ENCODE measurements around the gene TBC1D22A.
"Not testable (repeated sequence)": the region's sequence is repeated elsewhere in the genome, so short reads cannot be mapped to it uniquely, and the experiment has no call there.

TBC1D22A gene, protein sequence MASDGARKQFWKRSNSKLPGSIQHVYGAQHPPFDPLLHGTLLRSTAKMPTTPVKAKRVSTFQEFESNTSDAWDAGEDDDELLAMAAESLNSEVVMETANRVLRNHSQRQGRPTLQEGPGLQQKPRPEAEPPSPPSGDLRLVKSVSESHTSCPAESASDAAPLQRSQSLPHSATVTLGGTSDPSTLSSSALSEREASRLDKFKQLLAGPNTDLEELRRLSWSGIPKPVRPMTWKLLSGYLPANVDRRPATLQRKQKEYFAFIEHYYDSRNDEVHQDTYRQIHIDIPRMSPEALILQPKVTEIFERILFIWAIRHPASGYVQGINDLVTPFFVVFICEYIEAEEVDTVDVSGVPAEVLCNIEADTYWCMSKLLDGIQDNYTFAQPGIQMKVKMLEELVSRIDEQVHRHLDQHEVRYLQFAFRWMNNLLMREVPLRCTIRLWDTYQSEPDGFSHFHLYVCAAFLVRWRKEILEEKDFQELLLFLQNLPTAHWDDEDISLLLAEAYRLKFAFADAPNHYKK

DNA sequence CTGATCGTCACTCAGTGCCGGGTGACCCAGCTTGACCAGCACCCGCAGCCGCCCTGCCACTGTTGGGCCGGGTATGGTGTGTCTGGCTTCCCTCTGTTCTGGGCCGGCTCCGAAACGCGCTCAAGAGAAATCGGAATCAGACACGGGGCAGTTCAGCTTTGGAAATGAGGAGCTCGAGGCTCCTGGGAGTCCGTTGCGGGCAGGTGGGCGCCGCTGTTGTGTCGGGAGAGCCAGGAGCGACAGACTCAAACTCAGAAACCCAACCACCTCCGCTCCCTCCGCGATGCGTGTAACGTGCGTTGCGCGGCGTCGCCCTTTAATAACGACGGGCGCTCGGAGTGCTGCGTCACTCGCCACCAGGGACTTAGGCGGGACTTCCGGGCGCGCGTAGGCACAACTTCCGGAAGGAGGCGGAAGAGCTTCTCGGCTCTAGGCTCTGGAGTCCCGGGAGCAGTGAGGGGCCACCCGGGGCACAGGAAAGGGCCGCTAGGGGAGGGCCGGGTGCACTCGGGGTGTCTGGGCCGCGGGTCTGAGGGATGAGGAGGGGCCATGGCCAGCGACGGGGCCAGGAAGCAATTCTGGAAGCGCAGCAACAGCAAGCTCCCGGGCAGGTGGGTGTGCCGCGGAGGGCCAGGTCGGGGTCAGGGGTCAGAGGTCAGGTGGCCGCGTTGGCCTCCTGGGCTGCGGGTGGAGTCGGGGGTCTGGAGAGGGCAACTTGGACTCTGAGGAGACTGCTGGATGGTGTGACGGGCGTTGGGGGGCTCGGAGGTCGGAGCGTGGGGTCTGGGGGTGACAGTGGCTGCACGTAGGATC, at the start of gene TBC1D22A:
TBC1D22A (plus strand) TSS at position 413 of the 813 bp plus-strand sequence; CDS start at position 550, 137 bp downstream.
- peak; percentile 82 to 84 for DNase-seq (ENCODE audit: low read depth in 2 of 2)

DNA sequence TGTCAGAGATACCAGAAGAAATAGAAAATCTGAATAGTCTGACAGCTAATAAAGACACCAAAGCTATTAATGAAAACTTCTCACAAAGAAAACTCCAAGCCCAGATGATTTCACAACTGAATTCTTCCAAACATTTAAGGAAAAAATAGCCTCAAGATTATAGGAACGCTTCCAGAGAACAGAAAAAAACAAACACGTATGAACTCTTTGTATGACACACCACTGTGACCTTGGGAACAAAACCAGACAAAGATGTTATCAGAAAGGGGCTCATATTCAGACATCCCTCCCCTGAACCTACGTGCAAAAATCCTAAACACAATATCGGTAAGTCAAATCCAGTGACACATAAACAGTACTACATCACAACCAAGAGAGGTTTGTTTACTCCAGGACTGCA, 47.9 kb upstream of the TBC1D22A start:
- DNase-seq (ENCODE audit: low read depth in 2 of 2): no peak

DNA sequence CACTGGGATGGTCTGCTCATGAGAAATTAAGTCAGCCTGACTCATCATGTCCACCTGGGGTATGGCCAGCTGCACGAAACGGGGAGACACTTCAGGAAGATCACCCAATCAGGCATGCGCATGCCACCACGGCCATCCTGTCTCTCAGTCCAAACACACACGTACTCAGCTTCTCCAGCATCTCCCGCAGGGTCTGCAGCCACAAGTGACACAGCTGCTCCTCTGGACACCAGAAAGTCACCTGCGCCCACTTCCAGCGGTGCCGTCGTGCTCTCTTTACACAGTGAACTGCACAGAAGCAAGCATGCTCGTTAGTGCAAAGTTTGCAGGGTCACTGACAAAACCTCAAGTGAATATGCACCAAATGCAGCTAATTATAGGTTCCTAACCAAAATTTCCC, 42.5 kb upstream of the TBC1D22A start:
- no peak for DNase-seq (ENCODE audit: low read depth in 2 of 2)

DNA sequence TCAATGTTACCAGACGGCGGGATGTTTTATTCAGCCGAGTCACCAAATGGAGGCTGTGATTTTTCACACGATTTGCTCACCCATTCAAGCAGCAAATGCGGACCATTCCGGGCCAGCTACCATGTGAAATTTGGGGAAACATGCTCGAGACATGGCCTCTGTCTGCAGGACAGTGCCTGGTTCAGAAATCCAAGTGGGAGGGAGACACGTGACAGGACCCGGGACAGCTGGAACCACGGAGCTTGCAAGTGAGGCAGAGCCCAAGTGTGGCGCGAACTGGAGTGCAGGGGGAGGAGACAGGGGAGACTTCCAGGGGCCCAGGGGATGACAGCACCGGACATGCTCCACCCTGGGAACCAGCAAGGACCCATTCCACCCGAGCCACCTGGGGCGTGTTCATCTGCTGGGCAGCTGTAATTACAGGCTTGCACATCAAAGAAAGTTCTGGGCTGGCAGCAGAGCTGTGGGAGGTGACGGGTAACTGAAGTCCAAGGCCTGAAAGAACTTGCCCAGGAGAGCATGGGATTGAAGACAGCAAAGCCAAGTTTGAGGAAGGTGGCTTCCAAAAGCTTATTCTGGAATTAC, 40.9 kb upstream of the TBC1D22A start:
- no peak for DNase-seq (ENCODE audit: low read depth in 2 of 2)

DNA sequence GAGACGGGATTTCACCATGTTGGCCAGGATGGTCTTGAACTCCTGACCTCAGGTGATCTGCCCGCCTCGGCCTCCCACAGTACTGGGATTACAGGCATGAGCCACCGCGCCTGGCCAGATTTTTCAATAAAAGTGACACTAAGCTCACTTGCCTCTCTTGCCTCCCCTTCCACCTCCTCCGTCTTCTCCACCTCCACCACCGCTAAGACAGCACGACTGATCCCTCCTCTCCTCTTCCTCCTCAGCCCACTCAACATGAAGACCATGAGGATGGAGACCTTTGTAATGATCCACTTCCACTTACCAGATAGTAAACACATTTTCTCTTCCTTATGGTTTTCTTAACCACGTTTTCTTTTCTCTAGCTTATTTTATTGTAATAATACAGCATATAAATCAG, 38.6 kb upstream of the TBC1D22A start:
- no peak for DNase-seq (ENCODE audit: low read depth in 2 of 2)

DNA sequence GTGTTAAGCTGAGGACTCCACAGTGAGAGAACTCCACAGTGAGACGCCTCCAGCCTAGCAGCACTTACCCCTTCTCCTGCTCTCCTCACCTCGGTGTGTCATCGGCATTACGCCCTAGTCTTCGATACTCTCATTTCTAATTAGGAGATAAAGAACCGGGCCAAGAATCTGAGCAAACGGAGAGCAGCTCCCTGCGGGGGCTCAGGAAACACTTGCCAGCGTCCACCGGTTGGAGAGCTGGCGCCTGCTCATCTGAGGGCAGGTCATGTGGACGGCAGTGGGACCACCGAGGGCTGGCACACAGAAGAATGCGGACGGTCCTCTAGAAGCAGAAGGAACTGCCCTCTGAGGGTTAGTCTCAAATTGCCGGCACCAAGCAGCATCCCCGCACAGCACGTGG, 37.4 kb upstream of the TBC1D22A start:
- no peak for DNase-seq (ENCODE audit: low read depth in 2 of 2)

DNA sequence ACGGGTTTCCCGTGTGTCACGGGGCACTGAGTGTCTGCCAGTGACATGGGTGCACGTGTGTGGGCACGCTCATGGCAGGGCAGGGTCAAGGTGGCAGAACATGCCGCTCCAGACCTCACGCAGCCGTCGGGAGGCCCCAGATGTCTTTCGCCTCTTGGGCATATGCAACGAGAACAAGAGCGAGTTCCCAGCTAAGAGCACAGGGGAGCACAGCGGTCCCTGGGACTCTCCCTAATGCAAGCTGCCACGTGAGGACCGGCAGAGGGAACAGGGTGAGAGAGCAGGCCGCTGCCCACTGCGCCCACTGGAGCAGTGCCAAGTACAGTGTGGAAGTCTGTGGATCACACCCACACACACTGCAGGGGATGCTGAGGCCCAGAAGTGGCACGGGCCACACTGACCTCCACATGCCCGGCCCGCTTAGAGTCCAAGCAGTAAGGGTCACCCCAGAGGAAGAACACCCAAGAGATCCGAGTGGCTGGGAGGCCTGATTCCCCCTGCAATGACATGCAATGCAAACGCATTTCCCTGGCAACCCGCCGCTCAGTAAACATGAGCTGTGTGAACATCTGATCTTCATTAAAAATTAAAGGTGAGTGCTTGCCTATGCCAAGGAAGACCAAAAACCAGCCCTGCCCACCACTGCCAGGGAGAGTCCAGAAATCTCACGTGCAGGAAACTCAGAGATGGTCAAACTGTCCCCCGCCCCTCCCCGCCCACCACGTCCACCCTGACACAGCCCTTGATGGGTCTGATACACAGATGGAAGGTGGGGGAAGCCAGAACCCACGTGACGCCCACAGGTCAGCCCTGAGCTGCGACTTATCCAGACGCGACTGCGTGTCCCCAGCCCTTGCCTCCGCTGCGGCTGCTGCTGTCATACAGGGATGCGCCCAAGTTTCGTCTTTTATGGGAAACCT, 36.1 kb upstream of the TBC1D22A start:
- no peak for DNase-seq (ENCODE audit: low read depth in 2 of 2)

DNA sequence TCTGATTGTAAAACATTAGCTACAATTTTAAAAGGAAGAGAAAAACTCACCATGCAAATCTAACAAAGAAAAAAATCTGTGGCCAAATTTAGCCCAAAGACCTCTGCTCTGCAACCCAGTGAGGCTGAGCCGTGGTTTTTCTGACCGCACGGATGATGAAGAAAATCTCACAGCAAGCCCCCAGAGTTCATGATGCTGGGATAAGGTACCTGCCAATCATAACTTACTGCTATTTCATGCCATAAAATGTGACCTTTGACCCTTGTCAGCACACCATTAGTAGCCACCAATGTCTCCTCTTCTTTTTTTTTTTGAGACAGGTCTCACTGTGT, 35.5 kb upstream of the TBC1D22A start:
- DNase-seq (ENCODE audit: low read depth in 2 of 2): no peak

DNA sequence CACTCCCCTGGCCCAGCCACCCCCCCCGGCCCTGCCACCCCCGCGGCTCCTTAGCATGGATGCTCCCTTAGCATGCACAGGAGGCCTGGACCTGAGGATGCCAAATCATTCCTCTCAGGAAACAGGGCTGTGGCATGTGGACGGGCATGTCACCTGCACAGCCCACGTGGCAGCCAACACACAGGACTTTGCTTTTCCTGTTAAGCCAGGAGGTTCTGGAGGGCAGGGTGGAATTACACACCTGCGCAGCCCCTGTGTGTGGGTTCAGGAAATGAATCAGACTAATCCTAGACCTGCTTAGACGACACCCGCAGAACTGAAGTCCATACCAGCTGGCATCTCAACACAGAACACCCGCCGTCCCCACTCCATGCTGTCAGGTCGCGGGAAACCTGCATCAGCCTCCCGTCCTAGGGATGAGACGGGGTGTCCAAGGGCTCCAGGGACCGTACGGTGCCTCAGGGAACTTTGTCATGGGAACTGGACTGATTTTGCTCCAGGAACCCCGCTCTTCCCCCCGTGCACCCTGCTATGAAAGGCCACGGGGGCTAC, 34.6 kb upstream of the TBC1D22A start:
- DNase-seq (ENCODE audit: low read depth in 2 of 2): no peak

DNA sequence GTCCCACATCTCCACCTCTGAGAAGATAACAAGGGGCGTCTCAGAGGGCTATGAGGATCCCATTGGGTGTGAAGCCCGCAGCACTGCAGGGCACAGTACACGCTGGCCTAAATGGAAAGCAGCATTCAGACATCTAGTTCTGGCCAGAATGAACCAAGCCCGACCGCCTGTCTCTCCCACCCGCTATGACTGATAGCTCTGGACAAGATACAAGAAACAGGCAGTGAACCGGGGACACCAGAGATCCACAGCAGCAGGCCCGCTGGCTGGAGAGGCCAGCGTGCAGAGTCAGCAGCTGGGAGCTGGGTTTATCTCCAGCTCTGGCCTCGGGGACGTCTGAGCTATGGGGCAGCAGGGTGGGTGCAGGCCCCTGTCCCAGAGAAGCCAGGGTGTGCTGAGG, 34.0 kb upstream of the TBC1D22A start:
- DNase-seq (ENCODE audit: low read depth in 2 of 2): no peak

DNA sequence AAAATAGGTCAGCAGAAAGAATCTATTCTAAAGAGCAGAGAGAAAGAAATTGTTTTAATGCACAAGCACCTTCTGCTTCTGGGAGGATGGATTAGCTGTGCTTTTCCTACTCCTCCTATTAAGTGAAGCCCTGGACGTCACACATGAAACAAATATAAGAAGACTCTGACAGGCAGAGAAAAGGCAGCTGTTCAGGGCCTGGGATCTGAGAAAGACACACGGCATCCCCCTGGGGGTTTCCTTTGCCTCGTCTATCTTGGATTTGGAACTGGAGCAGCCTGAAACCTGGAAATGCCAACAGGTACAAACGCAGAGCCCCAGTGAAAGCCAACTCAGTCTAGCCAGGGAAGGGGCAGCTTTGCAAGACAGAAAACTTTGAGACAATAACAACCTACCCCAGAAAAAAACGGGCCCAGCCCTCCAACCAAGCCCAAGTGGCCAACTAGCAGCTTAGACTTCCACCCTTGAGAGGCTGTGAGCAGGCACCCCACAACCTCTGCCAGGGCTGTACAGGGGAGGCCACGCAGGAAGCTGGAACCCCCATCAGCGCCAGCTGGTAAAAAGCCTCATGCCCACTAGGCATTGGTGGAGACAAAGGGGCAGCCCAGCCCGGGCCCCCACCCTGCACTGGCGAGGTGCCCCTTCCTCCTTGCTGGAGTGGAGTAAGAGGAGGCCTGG, 31.7 kb upstream of the TBC1D22A start:
- no peak for DNase-seq (ENCODE audit: low read depth in 2 of 2)

DNA sequence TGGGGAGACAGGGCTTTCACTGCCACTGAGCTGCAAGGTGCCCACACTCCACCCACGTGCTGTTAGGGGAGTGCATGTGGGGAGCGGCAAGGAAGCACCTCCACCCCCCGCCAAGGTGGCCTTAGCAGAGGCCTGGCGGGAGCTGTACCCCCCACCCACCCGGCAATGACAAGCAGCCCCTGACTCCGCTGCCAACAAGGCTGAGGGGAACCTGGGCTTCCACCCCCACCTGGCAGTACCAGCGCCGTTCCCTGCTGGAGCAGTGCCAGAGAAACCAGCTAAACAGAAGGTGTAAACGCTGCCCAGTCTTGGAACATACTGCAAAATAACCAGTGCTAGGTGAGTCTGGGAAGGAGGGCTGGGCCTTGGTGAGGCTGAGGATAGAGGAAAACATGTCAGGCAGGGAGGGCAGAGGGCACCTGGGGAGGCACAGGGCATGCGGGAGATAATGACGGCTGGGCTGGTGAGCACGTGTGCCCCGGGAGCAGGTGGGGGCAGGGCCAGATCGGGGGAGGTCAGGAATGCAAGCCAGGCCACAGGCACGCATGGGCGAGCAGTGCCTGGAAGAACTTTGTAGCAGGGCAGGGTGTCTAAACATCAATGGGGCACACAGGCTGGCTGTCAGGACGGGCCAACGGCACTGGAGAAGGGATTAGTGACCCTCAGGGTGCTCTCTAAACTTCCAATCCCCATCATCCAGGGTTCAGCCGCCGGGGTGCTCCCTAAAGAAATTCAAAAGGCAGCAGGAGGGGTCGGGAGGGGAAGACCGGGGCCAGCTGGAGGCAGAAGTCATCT, 31.0 kb upstream of the TBC1D22A start:
- no peak for DNase-seq (ENCODE audit: low read depth in 2 of 2)

DNA sequence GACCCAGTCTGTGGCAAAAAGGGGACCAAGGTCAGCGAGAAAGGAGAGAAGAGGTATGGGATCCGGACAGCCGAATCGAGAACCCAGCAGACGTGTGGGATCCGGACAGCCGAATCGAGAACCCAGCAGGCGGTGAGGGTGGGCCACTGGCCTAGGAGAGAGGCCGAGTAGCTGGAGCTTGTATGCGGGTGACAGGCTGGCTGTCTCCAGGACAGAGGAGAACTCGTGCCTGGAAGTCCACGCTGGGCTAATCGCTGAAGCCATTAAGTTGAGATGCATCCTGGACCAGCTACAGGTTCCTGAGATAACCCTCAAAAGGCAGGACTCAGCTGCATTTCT, 30.4 kb upstream of the TBC1D22A start:
- no peak for DNase-seq (ENCODE audit: low read depth in 2 of 2)

DNA sequence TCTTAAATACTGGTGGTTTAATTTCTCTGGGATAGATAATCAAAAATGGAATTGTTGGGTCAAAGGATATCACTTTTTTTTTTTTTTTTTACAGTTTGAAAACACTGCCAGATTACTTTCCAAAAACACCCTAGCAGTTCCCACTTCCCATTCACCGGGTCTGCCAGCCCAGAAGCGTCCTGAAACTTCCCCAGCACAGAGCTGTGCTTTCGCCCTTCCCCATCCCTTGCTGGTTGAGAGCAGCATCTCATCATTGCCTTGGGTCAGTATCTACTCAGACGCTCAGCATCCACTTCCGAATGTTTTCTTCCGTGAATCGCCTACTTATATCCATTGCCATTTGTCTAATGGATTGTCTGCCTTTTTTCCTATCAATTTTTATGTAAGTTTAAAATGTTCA, 29.9 kb upstream of the TBC1D22A start:
- no peak for DNase-seq (ENCODE audit: low read depth in 2 of 2)

DNA sequence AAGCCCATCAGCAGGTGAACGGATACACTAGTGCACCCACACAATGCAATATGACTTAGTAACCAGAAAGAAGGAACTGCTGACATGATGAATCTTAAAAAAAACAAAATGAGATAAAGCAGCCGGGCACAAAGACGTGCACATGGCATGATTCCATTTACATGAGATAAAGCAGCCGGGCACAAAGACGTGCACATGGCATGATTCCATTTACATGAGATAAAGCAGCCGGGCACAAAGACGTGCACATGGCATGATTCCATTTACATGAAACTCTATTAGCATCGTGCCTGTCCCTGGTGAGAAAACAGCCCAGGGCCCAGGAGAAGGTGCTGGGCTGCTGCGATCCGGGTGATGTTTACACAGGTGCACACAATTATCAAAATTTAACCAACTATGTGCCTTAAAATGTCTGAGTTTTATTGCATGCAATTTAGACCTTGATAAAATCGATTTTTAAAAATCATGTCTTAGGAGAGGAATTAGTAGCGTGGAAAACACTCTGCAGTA, 28.2 kb upstream of the TBC1D22A start:
- DNase-seq (ENCODE audit: low read depth in 2 of 2): not testable (repeated sequence)

DNA sequence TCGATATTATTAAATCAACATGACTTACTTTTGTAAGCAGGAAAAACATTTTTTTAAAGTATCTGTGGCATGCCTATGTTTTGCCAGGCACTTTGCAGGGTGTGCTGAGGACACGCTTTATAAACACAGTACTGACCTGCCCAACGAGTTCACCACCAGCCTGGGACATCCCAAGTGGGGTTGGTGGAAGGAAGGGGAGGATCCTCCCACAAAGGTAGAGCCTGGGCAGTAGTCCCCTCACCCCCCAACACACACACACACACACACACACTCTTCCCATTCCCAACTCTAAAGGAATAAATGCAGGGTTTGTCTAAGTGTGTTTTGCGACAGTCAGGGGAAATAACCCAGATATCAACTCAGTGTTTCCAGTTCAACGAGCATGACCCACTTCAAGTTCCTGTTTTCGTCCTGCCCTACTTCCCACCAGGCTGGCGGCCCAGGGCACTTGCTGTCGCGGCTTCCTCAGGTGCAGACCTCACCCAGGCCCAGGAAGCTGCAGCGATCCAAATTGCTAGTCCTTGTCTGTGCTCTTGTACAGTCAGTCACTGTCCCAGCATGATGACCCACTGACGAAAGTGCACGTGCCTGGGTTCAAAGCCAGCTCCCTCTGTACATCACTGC, 27.5 kb upstream of the TBC1D22A start:
- DNase-seq (ENCODE audit: low read depth in 2 of 2): no peak

DNA sequence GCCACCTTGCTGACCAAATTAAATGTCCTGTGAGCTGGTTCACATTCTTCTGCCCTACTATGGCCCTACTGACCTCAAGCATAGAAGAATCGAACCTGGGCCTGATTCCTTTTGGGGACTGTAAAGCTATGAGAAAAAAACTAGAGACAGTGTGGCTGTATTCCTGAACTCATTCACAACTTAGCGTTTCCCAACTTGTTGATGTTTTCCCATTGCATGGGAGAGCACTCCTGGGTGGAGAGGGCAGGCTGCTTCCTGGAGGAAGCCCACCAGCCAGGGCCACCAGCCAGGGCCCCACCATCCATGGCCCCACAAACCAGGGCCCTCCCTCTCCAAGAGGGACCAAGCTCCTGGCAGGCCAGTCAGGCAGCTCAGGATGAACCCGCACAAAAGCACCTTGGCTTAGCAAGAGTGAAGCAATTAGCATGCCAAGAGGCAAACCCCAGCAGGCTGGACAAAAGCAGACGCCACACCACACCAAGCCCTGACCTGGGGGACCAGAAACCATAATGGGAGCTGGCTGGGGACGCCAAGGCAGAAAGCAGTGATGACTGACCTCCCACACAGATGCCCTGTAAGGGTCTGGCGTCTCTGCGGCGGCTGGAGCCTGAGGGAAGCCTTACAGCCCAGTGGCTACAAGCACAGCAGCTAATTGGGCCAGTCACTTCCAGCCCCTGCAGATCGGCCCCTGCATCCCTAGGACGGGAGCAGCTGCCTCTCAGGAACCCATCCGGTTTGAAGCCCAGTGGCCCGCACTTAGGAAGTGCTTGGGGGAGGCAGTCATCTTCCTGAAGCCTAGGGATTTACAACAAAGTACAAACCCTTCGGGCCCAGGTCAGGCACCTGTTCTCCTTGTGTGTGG, 26.5 kb upstream of the TBC1D22A start:
- DNase-seq (ENCODE audit: low read depth in 2 of 2): no peak

DNA sequence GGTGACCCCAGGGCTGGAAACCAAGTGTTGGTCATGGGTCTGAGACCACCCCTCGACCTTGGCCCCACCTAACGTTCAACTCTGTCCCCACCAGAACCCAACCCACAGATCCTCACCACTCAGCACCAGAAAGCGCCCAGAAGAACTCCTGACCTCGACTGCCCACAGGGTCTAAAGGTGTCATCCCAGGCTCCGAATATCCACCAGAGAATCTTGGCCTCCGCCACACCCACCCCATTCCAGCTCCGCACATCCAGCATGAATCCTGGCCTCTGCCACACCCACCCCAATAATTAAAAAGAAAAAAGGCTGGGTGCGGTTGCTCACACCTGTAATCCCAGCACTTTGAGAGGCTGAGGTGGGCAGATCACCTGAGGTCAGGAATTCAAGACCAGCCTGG, 25.7 kb upstream of the TBC1D22A start:
- DNase-seq (ENCODE audit: low read depth in 2 of 2): no peak

All from fibroblast of skin of left quadriceps (primary cell).